IPS-NIHi11 (cell line): ENCODE data around the gene BUB3.

Experiments used
- DNase-seq: peaks from one replicate; pipeline ENCODE4 v3.0.0; 2012; ENCODE audit warnings: mixed read lengths, low spot score

Gene BUB3

GRCh38 chr10:123141791-123142700 lies 12.2 kb upstream of the BUB3 start:
- DNase-seq: no peak

- DNase-seq: no peak
Measured at GRCh38 chr10:123142701-123143161, 11.5 kb upstream of the BUB3 start.

GRCh38 chr10:123143162-123143824 lies 10.9 kb upstream of the BUB3 start:
- no peak for DNase-seq

- DNase-seq: no peak
Measured at GRCh38 chr10:123143825-123144168, 10.4 kb upstream of the BUB3 start.

GRCh38 chr10:123144697-123145541 lies 9.3 kb upstream of the BUB3 start:
- DNase-seq: no peak

GRCh38 chr10:123145542-123146012 lies 8.6 kb upstream of the BUB3 start:
- DNase-seq: no peak

GRCh38 chr10:123146013-123146893 lies 7.9 kb upstream of the BUB3 start:
- no peak for DNase-seq

- DNase-seq: no peak
Measured at GRCh38 chr10:123146894-123147634, 7.1 kb upstream of the BUB3 start.

GRCh38 chr10:123147635-123148413 lies 6.4 kb upstream of the BUB3 start, which contains the start of gene HMX2:
HMX2 (plus strand) TSS chr10:123148136; CDS start chr10:123148379, 243 bp downstream.
- DNase-seq: peak; percentile 54

GRCh38 chr10:123148414-123149161 lies 5.6 kb upstream of the BUB3 start:
- DNase-seq: no peak

- DNase-seq: no peak
Measured at GRCh38 chr10:123149162-123149567, 5.0 kb upstream of the BUB3 start.

GRCh38 chr10:123149568-123150270 lies 4.5 kb upstream of the BUB3 start:
- no peak for DNase-seq

GRCh38 chr10:123150271-123150985 lies 3.8 kb upstream of the BUB3 start:
- DNase-seq: no peak

- DNase-seq: no peak
Measured at GRCh38 chr10:123150986-123151736, 3.0 kb upstream of the BUB3 start.

- no peak for DNase-seq
Measured at GRCh38 chr10:123151737-123152135, 2.5 kb upstream of the BUB3 start.

GRCh38 chr10:123153486-123154091 lies 613 bp upstream of the BUB3 start:
- no peak for DNase-seq
